Tibial nerve (tissue), 3 donors: ENCODE data around the gene ENTR1.

Experiments
- POLR2A ChIP-seq, 2 donors: fragments of 450-650 bp; IDR thresholded peaks; one replicate each; pipeline ENCODE4 v1.6.1; 2017; ENCODE audit warnings: antibody characterized with exemption in 2 of 2, mild to moderate bottlenecking in 2 of 2, moderate library complexity in 2 of 2
- TF ChIP-seq, protein P1 (sequence below), 5 experiments: fragments of 200-600 bp in 3 of 5; fragments of 450-650 bp in 2 of 5; sonication (generic) in 3 of 5; IDR thresholded peaks; one replicate each; pipeline ENCODE4 v1.5.1; 2016 to 2019; ENCODE audit warnings: antibody characterized with exemption in 5 of 5, mild to moderate bottlenecking in 3 of 5, moderate library complexity in 2 of 5

DNA sequence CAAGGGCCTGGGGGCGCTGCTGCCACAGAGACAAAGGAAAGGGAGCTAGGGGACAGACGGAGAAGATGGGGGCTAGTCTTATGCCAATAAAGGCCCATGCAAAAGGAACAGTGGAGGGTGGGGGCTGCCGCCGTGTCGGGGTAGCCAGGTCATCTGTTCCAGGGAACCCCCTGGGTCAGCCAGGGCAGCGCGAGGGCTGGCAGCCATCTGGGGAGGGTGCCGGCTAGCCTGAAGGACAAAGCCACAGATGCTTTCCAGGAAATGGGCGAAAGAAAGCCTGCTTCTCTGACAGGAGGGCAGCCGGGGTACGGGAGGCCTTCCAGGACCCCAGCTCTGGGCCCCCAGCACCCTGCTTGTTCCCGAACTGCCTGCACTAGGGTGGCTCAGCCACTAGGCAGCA is 35.3 kb downstream of the ENTR1 start:
- TF ChIP-seq POLR2A (IDR thresholded peaks at IDR 0.05), result no peak
- TF ChIP-seq, protein P1, sequence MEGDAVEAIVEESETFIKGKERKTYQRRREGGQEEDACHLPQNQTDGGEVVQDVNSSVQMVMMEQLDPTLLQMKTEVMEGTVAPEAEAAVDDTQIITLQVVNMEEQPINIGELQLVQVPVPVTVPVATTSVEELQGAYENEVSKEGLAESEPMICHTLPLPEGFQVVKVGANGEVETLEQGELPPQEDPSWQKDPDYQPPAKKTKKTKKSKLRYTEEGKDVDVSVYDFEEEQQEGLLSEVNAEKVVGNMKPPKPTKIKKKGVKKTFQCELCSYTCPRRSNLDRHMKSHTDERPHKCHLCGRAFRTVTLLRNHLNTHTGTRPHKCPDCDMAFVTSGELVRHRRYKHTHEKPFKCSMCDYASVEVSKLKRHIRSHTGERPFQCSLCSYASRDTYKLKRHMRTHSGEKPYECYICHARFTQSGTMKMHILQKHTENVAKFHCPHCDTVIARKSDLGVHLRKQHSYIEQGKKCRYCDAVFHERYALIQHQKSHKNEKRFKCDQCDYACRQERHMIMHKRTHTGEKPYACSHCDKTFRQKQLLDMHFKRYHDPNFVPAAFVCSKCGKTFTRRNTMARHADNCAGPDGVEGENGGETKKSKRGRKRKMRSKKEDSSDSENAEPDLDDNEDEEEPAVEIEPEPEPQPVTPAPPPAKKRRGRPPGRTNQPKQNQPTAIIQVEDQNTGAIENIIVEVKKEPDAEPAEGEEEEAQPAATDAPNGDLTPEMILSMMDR (IDR thresholded peaks at IDR 0.05), result no peak
